ENCODE data around the gene STK17A.

Gene STK17A

GRCh38 chr7:43550427-43550826 is 32.5 kb upstream of the STK17A start:
- H3K36me3 ChIP-seq, result no peaks in the 10 kb centered on the region
- H3K27ac ChIP-seq, result no peak overlapping the region
- intact Hi-C loops (cut with DNase I; ENCODE audit: low total_unique reads), result no loop called here
- no peaks in the 10 kb centered on the region for H3K4me1 ChIP-seq
- H3K27me3 ChIP-seq, result no peaks in the 10 kb centered on the region
- H3K4me3 ChIP-seq, result no peak overlapping the region
- TF ChIP-seq CTCF (IDR thresholded peaks at IDR 0.05), result no peak
- DNase-seq, result no peak
- H3K9me3 ChIP-seq, result peaks cover 0 to 10% (median 0%) of the 10 kb centered on the region in 3 donors

- Histone ChIP-seq H3K4me1 (no peaks in the 10 kb centered on the region), H3K9me3 (peaks cover 0 to 3% (median 0%) of the 10 kb centered on the region in 3 donors), H3K27me3 (peaks cover 0 to 9% of the 10 kb centered on the region in 2 donors), H3K36me3 (no peaks in the 10 kb centered on the region), H3K4me3 (no peak overlapping the region), H3K27ac (no peak overlapping the region)
- TF ChIP-seq CTCF (IDR thresholded peaks at IDR 0.05), result no peak
- intact Hi-C loops (cut with DNase I; ENCODE audit: low total_unique reads), result no loop called here
- DNase-seq, result no peak
These were observed 30.8 kb upstream of the STK17A start for GRCh38 chr7:43552122-43552521.

- DNase-seq, result no peak
- H3K27me3 ChIP-seq, result peaks cover 0 to 9% of the 10 kb centered on the region in 2 donors
- H3K9me3 ChIP-seq, result no peaks in the 10 kb centered on the region
- no peaks in the 10 kb centered on the region for H3K36me3 ChIP-seq
- no peak overlapping the region for H3K4me3 ChIP-seq
- intact Hi-C loops (cut with DNase I; ENCODE audit: low total_unique reads), result no loop called here
- no peak overlapping the region for H3K27ac ChIP-seq
- H3K4me1 ChIP-seq, result no peaks in the 10 kb centered on the region
- no peak for TF ChIP-seq CTCF (IDR thresholded peaks at IDR 0.05)
These were observed 28.9 kb upstream of the STK17A start for GRCh38 chr7:43553999-43554398.

GRCh38 chr7:43554423-43554822 is 28.5 kb upstream of the STK17A start:
- peaks cover 0 to 9% of the 10 kb centered on the region in 2 donors for H3K27me3 ChIP-seq
- no peak for TF ChIP-seq CTCF (IDR thresholded peaks at IDR 0.05)
- H3K9me3 ChIP-seq, result no peaks in the 10 kb centered on the region
- DNase-seq, result no peak
- no peak overlapping the region for H3K27ac ChIP-seq
- intact Hi-C loops (cut with DNase I; ENCODE audit: low total_unique reads), result no loop called here
- no peak overlapping the region for H3K4me3 ChIP-seq
- no peaks in the 10 kb centered on the region for H3K36me3 ChIP-seq
- no peaks in the 10 kb centered on the region for H3K4me1 ChIP-seq

- intact Hi-C loops (cut with DNase I; ENCODE audit: low total_unique reads), result no loop called here
These were observed 24.9 kb upstream of the STK17A start for GRCh38 chr7:43557831-43558495.

More at GRCh38 chr7:43557831-43558495, 24.9 kb upstream of the STK17A start:
- Histone ChIP-seq H3K4me1 (no peaks in the 10 kb centered on the region), H3K27me3 (peaks cover 0 to 9% of the 10 kb centered on the region in 2 donors), H3K9me3 (no peaks in the 10 kb centered on the region), H3K36me3 (no peaks in the 10 kb centered on the region), H3K27ac (no peak overlapping the region), H3K4me3 (no peak overlapping the region)
- DNase-seq, result no peak
- TF ChIP-seq CTCF (IDR thresholded peaks at IDR 0.05), result no peak

Data from tibial artery (tissue), 4 donors.